NCI-H69 (cell line): Measurements from ENCODE around the gene EMD.

Source experiments
- DNase-seq: peaks from one replicate; lab custom pipeline; 2025; lab: John Stamatoyannopoulos, UW

The EMD gene

DNA sequence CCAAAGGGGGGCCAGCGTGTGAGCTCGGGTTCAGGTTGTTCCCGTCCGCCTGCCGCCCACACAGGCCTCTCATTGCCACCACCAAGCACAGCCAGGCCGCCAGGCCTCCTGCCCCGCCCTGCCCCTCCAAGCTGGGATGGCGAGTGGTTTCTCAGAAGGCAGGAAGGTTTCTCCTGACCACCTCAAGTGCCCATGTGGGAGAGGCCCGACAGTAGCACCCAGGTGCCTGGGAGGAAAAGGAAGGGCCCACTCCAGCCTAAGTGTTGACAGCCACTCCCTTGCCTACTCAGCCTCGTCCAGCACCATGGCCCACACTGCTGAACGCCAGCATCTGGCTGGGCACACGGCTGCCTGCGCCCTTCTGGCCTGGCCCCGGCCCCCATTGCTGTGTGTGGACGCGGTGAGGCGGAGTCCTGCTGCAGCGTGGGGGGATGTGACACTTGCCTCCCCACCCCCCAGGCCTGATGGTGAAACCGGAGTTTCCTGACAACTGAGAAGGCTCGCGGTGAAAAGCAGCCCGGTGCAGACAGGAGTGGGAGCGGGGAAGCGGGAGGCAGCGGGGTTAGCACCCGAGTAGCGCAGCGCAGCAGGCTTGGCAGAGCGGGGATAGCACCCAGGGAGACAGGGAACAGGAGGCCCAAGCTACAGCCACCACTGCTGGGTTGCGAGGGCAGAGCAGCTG lies 23.9 kb upstream of the EMD start:
- no peak for DNase-seq

DNA sequence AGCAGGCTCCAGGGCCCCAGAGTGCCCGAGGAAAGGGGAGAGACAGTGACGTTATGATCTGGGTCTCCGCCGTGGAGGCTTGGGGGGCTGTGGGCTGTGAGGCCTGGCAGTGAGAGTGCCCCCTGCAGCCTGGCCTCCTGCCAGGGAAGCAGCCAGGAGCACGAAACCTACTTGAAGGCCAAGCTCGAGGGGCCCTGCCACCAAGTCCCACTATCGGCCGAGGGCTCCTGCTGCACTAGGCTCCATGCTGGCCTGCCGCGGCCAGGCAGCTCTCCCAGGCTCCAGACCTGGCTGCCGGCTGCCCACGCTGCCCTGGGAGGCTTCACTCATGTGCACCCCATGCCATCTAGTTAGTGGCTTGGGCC lies 23.3 kb upstream of the EMD start:
- no peak for DNase-seq

DNA sequence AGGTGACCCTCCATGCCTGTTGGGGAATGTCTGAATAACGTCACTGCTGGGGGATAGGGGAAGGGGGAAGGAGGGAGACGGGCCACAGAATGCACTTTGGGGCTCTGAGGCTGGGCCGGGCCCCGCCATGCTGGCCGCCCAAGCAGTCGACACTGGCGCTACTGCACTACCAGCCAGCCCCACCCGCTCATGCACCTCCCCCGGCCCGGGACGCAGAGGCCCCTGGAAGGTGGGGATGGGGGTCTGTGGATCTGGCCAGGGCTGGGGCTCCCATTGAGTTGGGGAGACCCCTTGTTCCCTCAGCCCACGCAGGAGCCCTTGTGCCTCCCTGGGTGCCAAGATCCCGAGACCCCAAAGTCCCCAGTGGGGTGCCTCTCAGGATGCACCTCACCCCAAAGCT lies 22.5 kb upstream of the EMD start:
- no peak for DNase-seq

DNA sequence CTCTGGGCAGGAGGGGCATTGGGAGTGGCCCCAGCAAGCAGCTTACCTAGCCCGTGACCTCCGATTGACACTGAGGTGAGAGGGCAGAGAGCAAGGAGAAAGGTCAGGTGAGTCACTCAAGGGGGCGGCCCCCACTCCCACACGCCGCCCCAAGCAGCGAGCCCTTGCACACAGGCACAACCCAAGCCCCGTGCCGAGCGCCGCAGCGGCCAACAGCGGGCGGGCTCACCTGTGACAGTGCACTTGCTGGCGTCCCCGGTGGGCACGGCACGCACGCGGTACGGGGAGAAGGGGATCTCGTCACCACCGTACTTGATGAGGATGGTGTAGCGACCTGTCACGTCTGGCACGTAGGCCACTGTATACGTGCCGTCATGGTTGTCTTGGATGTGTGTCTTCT lies 21.9 kb upstream of the EMD start:
- DNase-seq = no peak

GRCh38 chrX:154358011-154358410 lies 21.1 kb upstream of the EMD start:
- no peak for DNase-seq

GRCh38 chrX:154358829-154359228 lies 20.3 kb upstream of the EMD start:
- no peak for DNase-seq

DNA sequence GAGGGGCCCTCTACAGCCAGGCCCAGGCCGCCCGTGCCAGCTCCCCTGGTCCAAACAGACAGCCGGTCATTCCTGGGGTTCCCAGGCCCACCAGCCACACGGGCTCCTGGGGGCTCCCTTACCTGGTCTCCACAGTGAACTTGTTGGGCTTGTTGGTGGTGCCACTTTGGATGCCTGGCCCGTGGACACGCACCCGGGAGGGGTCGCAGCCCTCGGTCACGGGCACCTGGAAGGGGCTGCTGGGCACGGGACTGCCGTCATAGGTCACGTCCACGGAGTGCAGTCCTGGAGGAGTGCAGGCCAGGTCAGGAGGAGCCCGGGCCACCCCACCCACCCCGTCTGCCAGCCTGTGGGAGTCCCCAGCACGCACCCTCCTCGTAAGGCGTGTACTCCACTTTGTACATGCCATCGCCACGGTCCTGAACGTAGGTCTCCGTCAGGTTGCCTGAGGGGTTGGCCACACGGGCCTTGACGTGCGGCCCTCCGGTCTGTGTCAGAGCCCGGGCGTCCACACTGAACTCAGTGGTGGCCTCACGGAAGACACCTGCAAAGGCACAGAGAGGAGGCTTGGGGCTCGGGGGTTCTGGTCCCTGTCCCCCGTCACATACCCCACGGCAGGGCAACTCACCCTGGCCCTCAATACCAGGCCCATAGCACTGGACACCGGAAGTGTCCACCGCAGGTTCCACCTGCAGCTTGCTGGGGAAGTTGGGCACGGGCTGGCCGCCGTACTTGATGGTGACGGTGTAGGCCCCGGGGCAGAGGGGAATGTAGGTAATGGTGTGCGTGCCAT lies 19.5 kb upstream of the EMD start:
- DNase-seq = no peak

GRCh38 chrX:154360155-154360713 lies 18.9 kb upstream of the EMD start:
- DNase-seq = no peak

- no peak for DNase-seq
Measured at GRCh38 chrX:154362085-154362742, 16.9 kb upstream of the EMD start.

- DNase-seq = no peak
Measured at GRCh38 chrX:154363706-154364439, 15.2 kb upstream of the EMD start.

DNA sequence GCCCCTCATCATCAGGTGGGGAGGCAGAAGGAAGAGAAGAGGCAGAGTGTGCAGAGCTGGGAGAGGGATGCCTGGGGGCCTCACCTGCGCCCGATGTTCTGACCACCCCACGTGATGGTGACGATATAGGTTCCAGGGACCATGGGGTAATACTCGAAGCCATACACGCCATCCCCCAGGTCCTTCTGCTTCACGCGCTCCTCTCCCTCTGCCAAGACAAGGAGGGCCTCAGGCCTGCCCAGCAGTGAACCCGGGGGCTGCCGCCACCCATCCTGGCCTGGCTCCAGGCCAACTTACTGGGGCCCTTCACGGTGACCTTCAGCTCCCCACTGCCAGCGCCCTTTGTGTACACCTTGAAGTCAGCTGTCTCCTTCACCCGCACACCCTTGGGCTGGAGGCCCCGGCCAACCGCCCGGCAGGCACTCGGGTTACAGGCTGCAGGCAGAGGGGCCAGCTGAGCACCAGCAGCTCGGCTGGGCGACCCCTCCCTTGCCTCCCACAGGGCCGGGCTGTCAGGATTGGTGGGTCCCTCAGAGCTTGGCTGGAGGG lies 14.0 kb upstream of the EMD start:
- no peak for DNase-seq

DNA sequence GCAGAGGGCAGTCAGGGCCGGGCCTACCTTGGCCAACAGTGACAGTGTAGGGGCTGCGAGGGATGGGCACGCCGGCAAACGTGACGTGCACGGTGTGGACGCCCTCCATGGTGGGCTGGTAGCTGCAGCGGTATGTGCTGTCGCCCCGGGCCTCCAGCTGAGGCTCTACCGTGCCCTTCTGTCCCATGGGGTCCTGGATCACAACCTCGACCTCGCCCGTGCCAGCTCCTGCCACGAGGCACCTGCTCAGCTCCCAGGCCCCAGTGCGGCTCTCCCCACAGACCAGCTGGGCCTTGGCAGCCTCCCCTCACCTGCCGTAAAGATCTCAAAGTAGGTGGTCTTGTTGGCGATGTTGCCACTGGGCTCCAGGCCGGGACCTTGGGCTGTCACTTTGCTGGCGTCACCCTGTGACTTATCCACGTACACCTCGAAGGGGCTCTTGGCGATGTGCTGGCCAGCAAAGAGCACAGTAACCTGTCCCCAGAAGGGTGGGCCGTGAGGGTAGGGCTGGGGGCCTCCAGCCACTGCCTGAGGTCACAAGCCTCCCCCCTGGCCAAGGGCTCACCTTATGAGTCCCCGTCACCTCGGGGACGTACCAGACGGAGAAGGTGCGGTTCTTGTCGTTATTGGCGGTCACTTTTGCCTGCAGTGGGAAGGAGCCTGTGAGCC lies 13.0 kb upstream of the EMD start:
- DNase-seq = no peak

GRCh38 chrX:154366666-154367055 lies 12.4 kb upstream of the EMD start:
- no peak for DNase-seq

GRCh38 chrX:154367474-154368308 lies 11.4 kb upstream of the EMD start:
- no peak for DNase-seq

GRCh38 chrX:154368630-154369448 lies 10.3 kb upstream of the EMD start:
- peak; percentile 76 for DNase-seq

- DNase-seq = peak; percentile 80
Measured at GRCh38 chrX:154369449-154370299, 9.4 kb upstream of the EMD start.

DNA sequence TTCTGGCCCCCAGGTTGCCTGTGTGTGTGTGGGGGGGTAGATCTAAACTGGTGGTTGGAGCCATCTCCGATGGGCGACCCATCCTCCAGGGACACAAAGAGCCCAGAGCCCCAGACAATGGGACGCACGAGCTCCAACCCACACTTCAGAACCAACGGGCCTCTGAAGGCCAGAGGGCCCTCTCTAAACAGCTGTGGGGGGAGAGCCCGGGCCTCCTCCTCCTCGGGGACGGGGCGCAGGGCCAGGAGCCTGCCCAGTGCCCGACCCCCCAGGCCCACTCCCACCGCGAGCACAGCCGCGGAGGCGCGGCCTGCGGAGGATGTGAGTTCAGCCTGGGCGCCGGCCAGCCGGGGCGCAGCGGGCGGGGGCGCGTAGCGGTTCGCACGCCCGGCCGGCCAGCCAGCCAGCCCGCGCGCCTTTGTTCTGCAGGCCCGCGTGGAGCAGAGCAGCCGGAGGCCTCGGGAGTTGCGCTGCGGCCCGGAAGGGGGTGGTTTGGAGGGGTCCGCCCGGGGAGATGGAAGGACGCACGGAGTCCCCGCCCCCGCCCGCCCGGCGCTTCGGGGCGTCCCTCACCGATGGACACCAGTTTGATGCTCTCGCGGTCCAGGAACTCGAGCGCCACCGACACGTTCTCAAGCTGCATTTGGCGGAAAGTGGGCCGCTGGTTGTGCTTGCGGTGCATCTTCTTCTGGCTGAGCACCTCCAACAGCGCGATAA lies 8.6 kb upstream of the EMD start:
- DNase-seq = peak; percentile 58
